Caco-2 (cell line): Measurements from ENCODE around the gene PSMD13. TPM values are rescaled to one million over a fixed set of nuclear protein-coding genes. Genes with fewer than 3 reads are reported as not detected.
"Not testable (repeated sequence)": the region's sequence is repeated elsewhere in the genome, so short reads cannot be mapped to it uniquely, and the experiment has no call there.

Experiments
- BruUV-seq: library from RNA; stranded (reverse); fragments of 400-500 nt; replicated peaks from 2 replicates; lab custom pipeline; 2021; lab: Mats Ljungman, UMichigan
- CTCF ChIA-PET: fragments of 300-600 bp; sonication (Branson Sonifier 250); formaldehyde crosslinking; loops from one replicate; lab custom pipeline; 2022; ENCODE audit warnings: antibody characterized with exemption; lab: Charles Lee
- POLR2A ChIA-PET: fragments of 300-600 bp; sonication (Branson Sonifier 250); formaldehyde crosslinking; loops from one replicate; lab custom pipeline; 2022; ENCODE audit warnings: antibody characterized with exemption; lab: Charles Lee
- DNase-seq, 2 experiments: peaks; one replicate each; pipeline versions ENCODE4 v3.0.0 to v3.0.0-alpha.2; 2020 to 2022
- H3K27me3 ChIP-seq: replicated peaks from 2 replicates; pipeline ENCODE4 v1.6.0; 2011; ENCODE audit warnings: low read length; ENCODE audit not compliant: control insufficient read depth, insufficient read depth
- H3K36me3 ChIP-seq: 2 replicates; pipeline ENCODE4 v1.5.1; 2011; ENCODE audit warnings: low read length; ENCODE audit not compliant: control insufficient read depth, insufficient read depth
- H3K4me1 ChIP-seq: fragments of 250-450 bp; sonication (Bioruptor Pico); 2 replicates; pipeline ENCODE4 v1.5.1; 2020; ENCODE audit warnings: mild to moderate bottlenecking
- H3K4me3 ChIP-seq: 2 replicates; pipeline ENCODE4 v1.5.1; 2011; ENCODE audit warnings: low read depth, mild to moderate bottlenecking, control low read depth, low read length
- H3K9me3 ChIP-seq: fragments of 250-450 bp; sonication (Bioruptor Pico); 2 replicates; pipeline ENCODE4 v1.5.1; 2020; ENCODE audit warnings: mild to moderate bottlenecking, moderate library complexity
- H3K27ac Mint-ChIP-seq: one replicate; pipeline ENCODE4 v1.8.0; 2022; ENCODE audit warnings: mixed read lengths; ENCODE audit not compliant: unreplicated experiment
- H3K27me3 Mint-ChIP-seq: one replicate; pipeline ENCODE4 v1.8.0; 2022; ENCODE audit warnings: mixed read lengths; ENCODE audit not compliant: insufficient read depth, unreplicated experiment
- H3K36me3 Mint-ChIP-seq: one replicate; pipeline ENCODE4 v1.8.0; 2022; ENCODE audit warnings: mild to moderate bottlenecking, mixed read lengths; ENCODE audit not compliant: insufficient read depth, unreplicated experiment
- H3K4me1 Mint-ChIP-seq: one replicate; pipeline ENCODE4 v1.8.0; 2022; ENCODE audit warnings: low read depth, mixed read lengths; ENCODE audit not compliant: unreplicated experiment
- H3K4me3 Mint-ChIP-seq: one replicate; pipeline ENCODE4 v1.8.0; 2022; ENCODE audit warnings: mild to moderate bottlenecking, moderate library complexity, mixed read lengths; ENCODE audit not compliant: unreplicated experiment
- H3K9me3 Mint-ChIP-seq: one replicate; pipeline ENCODE4 v1.8.0; 2022; ENCODE audit warnings: mixed read lengths; ENCODE audit not compliant: unreplicated experiment
- CTCF ChIP-seq, 2 experiments: fragments of 200-600 bp in 1 of 2; IDR thresholded peaks; 1 replicate in 1 of 2; 2 replicates in 1 of 2; pipeline versions ENCODE4 v1.5.1 to v1.8.0; 2011 to 2022; ENCODE audit warnings: antibody characterized with exemption in 1 of 2, control low read depth in 1 of 2, inconsistent platforms in 1 of 2, low read depth in 1 of 2, low read length in 1 of 2, mild to moderate bottlenecking in 1 of 2, moderate library complexity in 1 of 2; ENCODE audit not compliant: insufficient read depth in 1 of 2, severe bottlenecking in 1 of 2, unreplicated experiment in 1 of 2
- intact Hi-C: fragments of 100-400 bp; cut with micrococcal nuclease; formaldehyde crosslinking; loops from one replicate; pipeline ENCODE4 v1.10.0; 2022; ENCODE audit not compliant: unreplicated experiment
- total RNA-seq: library from RNA; stranded (reverse); gene quantifications from 2 replicates; pipeline ENCODE4 v1.2.3, GENCODE V29; 2022

Gene PSMD13
- total RNA-seq, 1 experiment from 2014 or later = 172 TPM

DNA sequence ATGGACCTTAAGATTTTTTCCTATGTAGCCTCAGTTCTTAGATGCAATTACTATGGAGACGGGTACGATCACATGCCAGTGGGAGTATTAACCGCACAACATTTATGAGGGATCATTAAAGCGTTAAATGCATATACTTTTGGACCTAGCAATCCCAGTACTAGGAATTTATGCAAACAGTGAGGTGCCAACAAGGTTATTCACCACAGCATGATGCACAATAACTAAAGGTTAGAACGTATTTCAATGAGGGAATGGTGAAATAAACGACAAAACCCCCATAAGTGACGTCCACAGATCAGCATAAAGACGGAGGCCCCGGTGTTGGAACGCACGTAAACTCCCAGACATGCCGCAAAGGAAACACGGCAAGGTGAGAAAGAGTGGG is 1.2 kb upstream of the PSMD13 start:
- no peak for DNase-seq
- H3K4me1 ChIP-seq = peaks cover 8% of the 10 kb centered on the region; the same call in 1 of the 2 replicates
- TF ChIP-seq CTCF (IDR thresholded peaks at IDR 0.05; ENCODE audit: insufficient read depth in 1 of 2, low read depth in 1 of 2, low read length in 1 of 2, severe bottlenecking in 1 of 2, unreplicated experiment in 1 of 2) = no peak
- peak overlapping the region; percentile 89 for H3K27ac Mint-ChIP-seq
- peak overlapping the region; percentile 81 for H3K4me3 Mint-ChIP-seq
- H3K36me3 ChIP-seq = no peaks in the 10 kb centered on the region
- intact Hi-C loops = no loop called here
- BruUV-seq = no TSS peak
- H3K9me3 Mint-ChIP-seq = no peaks in the 10 kb centered on the region
- H3K27me3 ChIP-seq = no peaks in the 10 kb centered on the region
- H3K4me1 Mint-ChIP-seq = no peaks in the 10 kb centered on the region
- peaks cover 34% of the 10 kb centered on the region for H3K36me3 Mint-ChIP-seq
- ChIA-PET POLR2A (interaction anchor here (1.0 kb wide), 1 partner anchor 28 kb away, joined by 6 read pairs; the partner anchor contains the start of genes BET1L and RIC8A), CTCF (no interaction called here)
- H3K27me3 Mint-ChIP-seq = no peaks in the 10 kb centered on the region
- H3K4me3 ChIP-seq = peak overlapping the region; percentile 87
- no peaks in the 10 kb centered on the region for H3K9me3 ChIP-seq

DNA sequence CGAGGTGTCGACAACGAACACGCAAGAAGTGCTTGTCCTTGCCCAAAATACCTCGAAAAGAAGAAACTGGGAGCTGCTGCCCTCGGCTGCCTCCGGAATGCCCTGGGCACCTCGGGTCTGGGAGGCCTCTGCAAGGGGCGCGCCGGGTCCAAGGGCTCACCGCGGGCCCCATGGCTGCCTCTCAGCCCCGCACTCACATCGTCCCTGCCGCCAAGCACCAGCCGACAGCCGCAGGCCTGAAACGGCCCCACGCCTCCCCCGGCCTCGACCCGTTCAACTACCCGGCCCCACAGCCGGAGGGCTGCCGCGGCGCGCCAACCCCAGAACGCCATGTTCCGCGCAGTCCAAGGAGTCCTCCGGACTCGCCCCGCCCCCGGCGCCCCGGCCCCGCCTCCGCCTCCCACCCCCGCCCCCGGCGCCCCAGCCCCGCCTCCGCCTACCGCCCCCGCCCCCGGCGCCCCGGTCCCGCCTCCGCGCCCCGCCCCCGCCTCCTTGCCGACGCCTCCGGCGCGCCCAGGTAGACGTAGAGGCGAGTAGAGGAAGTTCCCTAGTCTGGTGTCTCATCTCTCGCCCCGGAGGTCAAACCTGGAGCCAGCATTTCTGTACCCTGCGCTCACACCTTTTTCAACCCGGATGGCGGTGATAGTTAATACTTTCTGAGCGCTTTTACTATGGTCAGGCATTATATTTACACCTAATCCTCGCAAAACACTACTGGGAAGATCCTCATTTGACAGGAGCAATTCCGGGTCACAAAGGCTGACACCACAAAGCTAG is 591 bp upstream of the PSMD13 start, which contains the start of gene SIRT3:
SIRT3 (minus strand) TSS at position 346 of the 777 bp plus-strand sequence; CDS start at position 332, 14 bp downstream.
- CTCF ChIA-PET = no interaction called here
- H3K27ac Mint-ChIP-seq = peak within 1 kb of the TSS; percentile 89

GRCh38 chr11:238346-238745 is 1.6 kb downstream of the PSMD13 start:
- ChIA-PET CTCF (interaction anchor here (1.7 kb wide), 1 partner anchor 12 kb away, joined by 6 read pairs; no protein-coding TSS in a partner anchor), POLR2A (interaction anchor here (1.2 to 2.5 kb wide), 2 partner anchors 31 to 169 kb away, joined by 8 to 10 read pairs; partner anchors contain the start of genes BET1L and RIC8A)
- H3K4me3 ChIP-seq, H3K27me3 ChIP-seq, H3K27me3 Mint-ChIP-seq, DNase-seq, H3K4me1 Mint-ChIP-seq, H3K27ac Mint-ChIP-seq, BruUV-seq, H3K9me3 Mint-ChIP-seq, H3K9me3 ChIP-seq, intact Hi-C loops, H3K36me3 ChIP-seq, H3K4me1 ChIP-seq: not testable (repeated sequence)
- peaks cover 52% of the 10 kb centered on the region for H3K36me3 Mint-ChIP-seq
- H3K4me3 Mint-ChIP-seq = peak overlapping the region; percentile 81

More for the DNA sequence above, 591 bp upstream of the PSMD13 start, which contains the start of gene SIRT3:
- intact Hi-C loops = loop anchor here (2.0 kb wide), 1 partner anchor 27 kb away; no protein-coding TSS in a partner anchor
- peak in 1 of 2 experiments; percentile 14 for TF ChIP-seq CTCF (IDR thresholded peaks at IDR 0.05; ENCODE audit: insufficient read depth in 1 of 2, low read depth in 1 of 2, low read length in 1 of 2, severe bottlenecking in 1 of 2, unreplicated experiment in 1 of 2)
- peaks cover 34% of the 10 kb centered on the region for H3K36me3 Mint-ChIP-seq
- H3K36me3 ChIP-seq = no peaks in the 10 kb centered on the region
- H3K9me3 ChIP-seq = no peaks in the 10 kb centered on the region
- H3K4me1 ChIP-seq = peaks cover 8% of the 10 kb centered on the region; the same call in 1 of the 2 replicates
- H3K27me3 Mint-ChIP-seq = no peaks in the 10 kb centered on the region
- H3K9me3 Mint-ChIP-seq = no peaks in the 10 kb centered on the region
- BruUV-seq = no TSS peak
- POLR2A ChIA-PET = interaction anchor here (0.5 to 2.5 kb wide), 4 partner anchors 20 to 541 kb away, joined by 3 to 10 read pairs (median 6); partner anchors contain the start of genes BET1L and RIC8A
- peak; percentile 89 for DNase-seq
- no peaks in the 10 kb centered on the region for H3K27me3 ChIP-seq
- peak within 1 kb of the TSS; percentile 88 for H3K4me3 ChIP-seq
- no peaks in the 10 kb centered on the region for H3K4me1 Mint-ChIP-seq
- H3K4me3 Mint-ChIP-seq = peak within 1 kb of the TSS; percentile 81
